PC-9 (cell line): ENCODE results near the gene DNAJB7.

Source experiments
- CTCF ChIP-seq: fragments of 200-600 bp; sonication (generic); conservative IDR thresholded peaks from 2 replicates; pipeline ENCODE4 v1.6.1; 2017; ENCODE audit warnings: mixed run types, antibody characterized with exemption, mild to moderate bottlenecking, moderate library complexity
- EZH2 ChIP-seq: fragments of 200-600 bp; sonication (generic); IDR thresholded peaks from 2 replicates; pipeline ENCODE4 v1.8.0; 2017; ENCODE audit warnings: antibody characterized with exemption, low read depth

- no peak for TF ChIP-seq CTCF
- no peak for TF ChIP-seq EZH2
Observed at GRCh38 chr22:40823426-40823825, 38.5 kb downstream of the DNAJB7 start.
